Measurements from ENCODE around the gene SSU72.
"Not testable (repeated sequence)": the region's sequence is repeated elsewhere in the genome, so short reads cannot be mapped to it uniquely, and the experiment has no call there.

The SSU72 gene

DNA sequence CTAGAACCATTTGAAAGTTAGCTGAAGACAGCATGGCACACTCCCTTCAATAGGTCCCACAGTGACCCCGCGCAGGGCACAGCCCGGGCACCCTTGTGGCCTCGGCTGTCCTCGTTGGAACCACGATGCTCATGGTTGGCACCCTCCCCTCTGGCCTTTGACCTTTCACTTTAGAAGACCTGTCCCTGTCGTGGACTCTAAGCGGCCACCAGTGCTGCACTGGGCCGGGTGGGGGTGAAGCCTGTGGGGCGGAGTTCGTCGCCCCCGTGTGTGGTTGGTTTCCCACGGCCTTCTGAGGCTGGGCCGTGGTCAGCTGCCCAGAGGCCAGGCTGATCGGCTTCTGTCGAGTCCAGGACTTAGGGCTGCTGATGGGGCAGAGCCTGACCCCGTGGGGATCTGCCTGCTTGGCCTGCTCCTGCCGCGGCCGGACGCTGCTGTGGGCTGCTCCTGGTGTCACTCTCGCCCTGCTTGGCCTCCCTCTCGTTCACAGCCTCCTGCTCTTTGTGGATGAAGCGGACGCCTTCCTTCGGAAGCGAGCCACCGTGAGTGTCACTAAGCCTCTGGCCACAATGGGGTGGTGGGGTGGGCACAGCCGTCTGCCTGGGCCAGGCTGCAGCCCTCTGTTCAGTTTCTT lies 49.8 kb downstream of the SSU72 start:
- DNase-seq = not testable (repeated sequence)

DNA sequence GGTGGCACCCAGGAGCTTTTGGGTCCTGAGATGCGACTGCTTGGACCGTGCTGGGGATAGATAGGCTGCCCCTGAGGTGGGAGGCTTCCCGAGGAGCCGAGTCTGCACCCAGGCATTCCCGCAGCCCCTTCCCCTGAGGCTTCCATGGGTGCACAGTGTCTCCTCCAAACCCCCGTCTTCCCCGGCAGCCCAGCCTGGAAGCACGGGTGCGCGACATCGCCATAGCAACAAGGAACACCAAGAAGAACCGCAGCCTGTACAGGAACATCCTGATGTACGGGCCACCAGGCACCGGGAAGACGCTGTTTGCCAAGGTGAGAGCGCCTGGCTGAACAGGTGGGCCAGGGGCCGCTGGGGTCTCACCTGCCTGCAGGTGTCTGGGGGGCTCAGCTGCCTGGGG lies 51.0 kb downstream of the SSU72 start:
- DNase-seq = not testable (repeated sequence)

DNA sequence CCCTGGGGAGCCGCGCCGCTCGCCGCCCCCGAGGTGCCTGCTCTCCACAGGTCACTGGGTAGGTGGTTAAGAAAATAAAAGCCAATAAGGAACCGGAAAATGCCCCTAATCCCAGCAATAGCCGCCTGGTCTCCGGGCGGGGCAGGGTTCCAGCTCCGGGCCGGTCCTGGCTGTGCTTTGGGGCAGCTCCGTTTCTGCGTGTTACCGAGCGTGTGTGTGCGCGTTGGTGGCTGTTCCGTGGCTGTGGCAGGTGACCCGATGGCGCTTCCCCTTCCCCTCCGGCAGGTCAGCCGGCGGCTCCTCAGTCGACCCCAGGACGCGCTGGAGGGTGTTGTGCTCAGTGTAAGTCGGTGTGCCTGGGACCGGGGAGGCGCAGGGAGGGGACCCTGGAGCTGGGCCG lies 51.4 kb downstream of the SSU72 start:
- DNase-seq = not testable (repeated sequence)

DNA sequence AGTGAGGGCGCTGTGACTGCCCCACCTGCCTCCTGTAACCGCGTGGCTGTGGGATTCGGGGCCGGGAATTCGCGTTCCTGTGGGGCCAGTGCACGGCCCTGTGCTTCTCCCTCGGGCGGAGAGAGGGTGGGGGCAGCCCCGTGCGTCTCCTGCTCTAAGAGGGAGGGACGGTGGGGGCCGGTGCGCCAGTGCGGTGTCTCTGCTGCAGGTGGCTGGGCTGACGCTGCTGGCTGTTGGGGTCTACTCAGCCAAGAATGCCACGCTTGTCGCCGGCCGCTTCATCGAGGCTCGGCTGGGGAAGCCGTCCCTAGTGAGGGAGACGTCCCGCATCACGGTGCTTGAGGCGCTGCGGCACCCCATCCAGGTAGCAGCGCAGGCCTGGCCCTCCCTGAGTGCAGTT lies 52.1 kb downstream of the SSU72 start:
- not testable (repeated sequence) for DNase-seq

DNA sequence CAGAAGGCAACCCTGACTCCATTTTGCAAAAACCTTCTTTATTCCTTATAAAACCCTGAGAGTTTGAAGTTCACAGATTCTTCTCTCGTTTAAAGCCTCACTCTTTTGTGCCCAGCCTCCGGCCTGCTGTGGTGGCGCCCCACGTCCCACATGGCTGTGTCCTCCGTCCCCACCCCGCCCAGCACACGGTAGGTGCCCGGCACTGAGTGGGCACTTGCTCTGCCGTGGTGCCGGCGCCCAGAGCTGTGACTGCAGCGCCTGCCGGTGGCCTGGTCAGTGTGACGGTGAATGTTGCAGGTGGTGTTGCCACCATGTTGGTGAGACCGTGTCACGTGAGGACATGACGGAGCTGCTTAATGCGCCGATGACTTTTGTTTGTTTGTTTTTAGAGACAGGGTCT lies 53.3 kb downstream of the SSU72 start:
- no peak for DNase-seq

DNA sequence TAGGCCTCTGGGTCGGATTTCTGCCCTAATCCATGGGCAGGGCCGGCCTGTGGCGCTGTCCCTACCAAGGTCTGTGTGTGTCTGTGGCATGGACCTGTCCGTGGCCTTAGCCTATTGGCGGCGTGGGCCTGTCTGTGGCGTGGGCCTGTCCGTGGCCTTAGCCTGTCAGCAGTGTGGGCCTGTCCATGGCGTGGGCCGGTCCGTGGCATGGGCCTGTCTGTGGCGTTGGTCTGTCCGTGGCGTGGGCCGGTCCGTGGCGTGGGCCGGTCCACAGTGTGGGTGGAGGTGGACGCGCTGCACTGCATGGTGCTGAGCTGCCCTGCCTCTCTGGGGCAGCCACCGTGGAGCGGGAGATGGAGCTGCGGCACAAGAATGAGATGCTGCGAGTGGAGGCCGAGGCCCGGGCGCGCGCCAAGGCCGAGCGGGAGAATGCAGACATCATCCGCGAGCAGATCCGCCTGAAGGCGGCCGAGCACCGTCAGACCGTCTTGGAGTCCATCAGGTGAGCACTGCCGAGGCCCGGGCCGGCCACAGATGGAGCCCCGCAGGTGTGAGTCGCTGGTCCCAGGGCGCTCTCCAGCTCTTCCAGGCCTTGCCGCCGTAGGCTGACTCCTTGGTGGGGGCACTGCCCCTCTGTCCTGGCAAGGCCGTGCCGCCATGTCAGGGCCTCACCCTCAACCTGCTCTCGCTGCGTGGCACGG lies 54.7 kb downstream of the SSU72 start:
- not testable (repeated sequence) for DNase-seq

DNA sequence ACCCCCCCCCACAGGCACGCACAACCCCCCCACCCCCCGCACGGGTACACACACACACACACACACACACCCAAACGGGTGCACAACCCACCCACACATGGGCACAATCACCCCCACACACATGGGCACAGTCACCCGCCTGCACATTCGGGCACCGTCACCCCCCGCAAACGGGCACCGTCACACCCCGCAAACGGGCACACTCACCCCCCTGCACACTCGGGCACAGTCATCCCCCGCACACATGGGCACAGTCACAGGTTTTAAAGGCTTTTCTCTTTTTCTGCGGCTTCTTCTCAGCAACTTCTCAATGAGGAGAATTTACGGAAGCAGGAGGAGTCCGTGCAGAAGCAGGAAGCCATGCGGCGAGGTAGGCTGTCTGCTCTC lies 56.0 kb downstream of the SSU72 start:
- not testable (repeated sequence) for DNase-seq

DNA sequence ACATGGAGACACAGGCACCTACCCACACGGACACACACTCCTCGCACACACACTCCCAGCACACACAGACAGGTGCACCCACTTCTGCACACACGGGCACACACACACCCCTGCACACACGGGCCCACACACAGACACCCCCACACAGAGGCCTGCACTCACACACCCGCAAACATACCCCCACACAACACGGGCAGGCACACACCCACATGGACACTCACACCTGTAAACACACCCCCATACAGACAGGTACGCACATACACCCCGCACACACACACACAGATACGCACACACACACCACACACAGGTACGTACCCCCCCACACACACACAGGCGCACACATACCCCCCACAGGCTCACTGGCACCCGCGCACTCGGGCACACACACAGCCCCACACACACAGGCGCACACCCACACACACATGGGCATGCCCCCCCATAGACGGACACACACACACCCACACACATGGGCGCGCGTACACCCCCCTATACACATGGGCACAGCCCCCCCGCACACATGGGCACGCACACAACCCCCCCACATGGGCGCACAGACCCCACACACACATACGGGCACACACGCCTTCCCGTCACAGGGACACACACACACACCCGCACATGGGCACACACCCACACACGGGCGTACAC lies 56.6 kb downstream of the SSU72 start:
- no peak for DNase-seq

DNA sequence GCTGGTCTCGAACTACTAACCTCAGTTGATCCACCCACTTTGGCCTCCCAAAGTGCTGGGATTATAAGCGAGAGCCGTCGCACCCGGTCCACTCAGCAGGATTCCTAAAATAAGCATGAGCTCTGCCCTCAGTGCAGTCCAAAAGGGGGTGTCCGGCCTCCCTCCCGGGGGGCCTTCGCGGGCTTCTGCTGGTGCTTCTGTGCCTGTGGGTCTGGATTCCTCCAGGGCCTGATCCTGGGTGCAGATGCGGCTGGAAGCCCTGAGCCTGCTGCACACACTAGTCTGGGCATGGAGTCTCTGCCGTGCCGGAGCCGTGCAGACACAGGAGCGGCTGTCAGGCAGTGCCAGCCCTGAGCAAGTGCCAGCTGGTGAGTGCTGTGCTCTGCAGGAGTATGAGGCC lies 57.7 kb downstream of the SSU72 start:
- DNase-seq = not testable (repeated sequence)

DNA sequence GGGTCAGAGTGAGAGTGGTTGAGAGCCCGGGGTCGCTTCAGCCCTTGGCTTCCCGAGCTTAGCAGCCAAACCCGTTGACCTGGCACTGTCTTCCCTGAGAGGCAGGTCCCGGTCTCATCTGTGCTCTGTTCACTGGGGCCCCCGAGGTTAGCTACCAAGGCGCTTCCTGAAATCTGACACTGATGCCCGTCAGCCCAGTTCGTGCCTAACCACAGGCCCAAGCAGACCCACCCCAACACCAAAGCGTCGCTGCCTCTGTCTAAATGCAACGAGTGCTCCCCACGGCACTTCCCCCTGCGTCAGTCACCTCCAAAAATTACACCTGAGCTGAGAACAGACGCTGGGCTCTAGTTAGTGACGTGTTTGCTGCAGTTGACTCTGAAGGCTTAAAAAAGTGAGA lies 60.3 kb downstream of the SSU72 start:
- DNase-seq = not testable (repeated sequence)

DNA sequence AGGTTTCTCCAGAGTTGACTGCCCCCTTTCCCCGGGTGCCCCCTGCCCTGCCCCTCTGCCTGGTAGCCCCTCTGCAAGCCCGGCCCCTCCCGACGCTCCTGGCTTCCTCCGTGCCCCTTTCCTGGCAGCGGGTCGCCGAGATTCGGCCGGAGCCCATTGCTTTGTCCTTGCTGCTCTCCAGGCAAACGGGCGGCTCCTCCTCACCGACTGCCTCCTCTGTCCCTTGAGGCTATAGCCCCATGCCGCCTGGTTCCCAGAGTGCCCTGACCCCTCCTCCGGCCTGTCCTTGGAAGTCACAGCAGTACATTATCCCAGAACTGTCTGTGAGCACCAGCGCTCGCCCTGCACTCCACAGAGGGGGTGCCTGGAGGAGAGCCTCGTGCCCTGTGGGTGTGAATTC lies 61.0 kb downstream of the SSU72 start:
- DNase-seq = not testable (repeated sequence)

DNA sequence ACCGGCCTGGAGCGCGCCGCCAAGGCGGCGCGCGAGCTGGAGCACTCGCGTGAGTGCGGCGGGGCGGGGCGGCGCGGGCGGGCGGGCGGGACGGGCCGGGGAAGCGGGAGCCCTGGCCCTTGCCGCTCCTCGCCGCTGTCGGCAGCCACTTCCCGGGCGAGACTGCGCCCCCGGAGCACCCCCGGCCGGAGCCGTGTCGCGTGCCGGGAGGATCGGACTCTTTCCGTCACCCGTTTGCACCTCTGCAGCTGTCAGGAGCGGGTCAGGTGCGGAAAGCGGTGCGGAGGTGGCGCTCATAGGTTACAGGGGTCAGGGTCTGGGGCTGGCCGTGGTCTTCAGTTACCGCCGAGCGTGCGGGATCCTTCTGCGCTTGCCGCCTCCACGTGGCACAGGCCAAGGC lies 62.2 kb downstream of the SSU72 start:
- DNase-seq = peak; percentile 39

DNA sequence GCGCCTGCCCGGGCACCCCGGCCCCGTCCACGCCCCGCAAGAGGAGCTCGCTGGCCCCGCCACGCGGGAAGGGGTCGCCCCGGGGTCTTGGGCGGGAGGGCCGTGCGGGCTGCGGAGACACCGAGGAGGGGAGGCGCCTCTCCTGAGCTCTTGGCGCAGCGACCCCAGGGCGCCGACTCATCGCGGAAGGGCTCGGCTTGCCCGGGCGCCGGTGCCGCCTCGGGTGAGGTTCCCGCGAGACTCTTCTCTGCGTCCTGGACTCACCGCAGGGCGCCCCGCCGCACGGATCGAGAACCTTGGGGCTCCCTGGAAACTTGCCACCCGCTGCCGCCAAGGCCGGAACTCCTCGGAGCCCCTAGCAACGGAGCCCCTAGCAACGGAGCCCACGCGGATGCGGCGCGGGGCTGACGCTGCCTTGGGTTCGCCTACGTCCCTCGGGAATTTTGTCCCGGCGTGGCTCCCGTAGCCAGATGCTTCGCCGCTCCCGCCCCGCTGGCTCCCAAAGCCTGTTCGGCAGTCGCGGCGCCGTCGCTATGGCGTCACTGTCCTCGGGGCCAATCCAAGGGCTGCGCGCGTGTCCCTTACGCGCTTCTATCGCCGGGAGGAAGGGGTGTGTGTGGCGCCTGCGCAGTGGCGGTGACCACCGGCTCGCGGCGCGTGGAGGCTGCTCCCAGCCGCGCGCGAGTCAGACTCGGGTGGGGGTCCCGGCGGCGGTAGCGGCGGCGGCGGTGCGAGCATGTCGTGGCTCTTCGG lies 63.0 kb downstream of the SSU72 start, which contains the start of gene ATAD3A:
Gene ATAD3A (plus strand): TSS at position 630 of the 753 bp plus-strand sequence. CDS start 107 bp downstream, at position 737.
- DNase-seq = peak; percentile 98

DNA sequence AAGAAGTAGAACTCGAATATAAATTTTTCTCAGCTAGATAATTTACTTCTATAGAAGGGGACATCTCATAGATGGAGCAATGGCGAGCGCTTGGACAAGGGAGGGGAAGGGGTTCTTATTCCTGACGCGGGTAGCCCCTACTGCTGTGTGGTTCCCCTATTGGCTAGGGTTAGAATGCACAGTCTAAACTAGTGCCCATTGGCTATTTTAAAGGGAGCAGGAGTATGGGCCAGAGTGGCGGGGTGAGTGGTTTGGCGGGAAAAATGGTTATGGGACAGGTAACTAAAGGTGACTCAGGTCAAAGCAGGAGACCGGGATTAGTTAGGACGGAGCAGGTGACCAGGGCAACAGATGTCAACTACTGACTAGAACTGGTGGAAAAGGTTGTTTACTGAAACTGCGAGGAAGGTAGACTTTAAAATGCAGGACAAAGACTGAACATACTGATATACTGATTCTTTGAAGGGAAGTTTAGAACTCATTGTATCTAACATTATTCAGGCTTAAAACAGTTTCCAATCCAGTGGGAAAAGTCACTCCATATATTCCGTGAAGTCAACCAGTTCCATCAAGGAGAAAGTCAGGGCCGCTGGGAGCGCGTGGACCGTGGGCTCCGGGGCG lies 63.6 kb downstream of the SSU72 start:
- peak; percentile 49 for DNase-seq

DNA sequence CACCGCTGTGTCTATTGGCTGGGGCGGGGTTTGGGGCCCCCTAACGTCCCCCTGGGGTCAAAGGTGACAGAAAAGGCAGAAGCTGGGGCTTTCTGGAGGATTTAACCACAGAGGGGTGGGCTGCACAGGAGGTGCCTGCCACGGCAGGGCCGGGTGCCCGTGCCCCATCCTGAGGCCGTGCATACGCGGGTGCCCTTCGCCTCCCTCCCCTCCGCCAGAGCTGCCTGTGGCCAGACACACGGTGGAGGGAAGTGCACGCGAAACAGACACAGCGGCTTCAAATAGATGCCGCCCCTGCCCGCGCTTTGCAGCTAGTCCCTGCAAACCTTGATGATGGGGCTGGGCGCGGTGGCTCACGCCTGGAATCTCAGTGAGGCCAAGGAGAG lies 65.2 kb downstream of the SSU72 start:
- DNase-seq = not testable (repeated sequence)

DNA sequence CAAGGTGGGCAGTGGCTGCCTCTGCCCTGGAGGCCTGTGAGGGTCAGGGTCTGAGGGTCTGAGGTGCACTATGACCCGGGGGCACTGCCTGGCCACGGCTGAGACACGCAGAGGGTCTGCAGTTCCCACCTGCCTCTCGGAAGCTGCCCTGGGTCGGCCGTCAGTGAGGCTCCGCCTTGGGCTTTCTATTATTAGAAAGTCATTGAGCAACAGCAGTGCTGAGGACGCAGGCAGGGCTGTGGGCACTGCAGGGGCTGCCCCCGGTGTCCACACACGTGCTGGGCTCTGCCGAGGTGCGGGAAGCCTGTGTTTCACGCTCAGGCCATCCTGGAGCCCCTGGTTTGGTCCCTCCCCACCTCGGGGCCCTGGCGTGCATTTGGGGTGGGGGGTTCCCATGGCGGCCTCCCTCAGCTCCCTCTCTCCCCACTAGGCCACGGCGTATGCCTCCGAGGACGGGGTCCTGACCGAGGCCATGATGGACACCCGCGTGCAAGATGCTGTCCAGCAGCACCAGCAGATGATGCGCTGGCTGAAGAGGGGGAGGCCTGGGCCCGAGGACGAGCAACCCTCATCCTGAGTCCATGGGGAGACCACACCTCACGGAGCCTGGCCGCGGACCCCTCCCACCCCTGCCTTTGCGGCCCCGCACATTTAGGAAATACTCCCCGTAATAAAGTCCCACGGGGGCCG lies 65.7 kb downstream of the SSU72 start:
- not testable (repeated sequence) for DNase-seq

DNA sequence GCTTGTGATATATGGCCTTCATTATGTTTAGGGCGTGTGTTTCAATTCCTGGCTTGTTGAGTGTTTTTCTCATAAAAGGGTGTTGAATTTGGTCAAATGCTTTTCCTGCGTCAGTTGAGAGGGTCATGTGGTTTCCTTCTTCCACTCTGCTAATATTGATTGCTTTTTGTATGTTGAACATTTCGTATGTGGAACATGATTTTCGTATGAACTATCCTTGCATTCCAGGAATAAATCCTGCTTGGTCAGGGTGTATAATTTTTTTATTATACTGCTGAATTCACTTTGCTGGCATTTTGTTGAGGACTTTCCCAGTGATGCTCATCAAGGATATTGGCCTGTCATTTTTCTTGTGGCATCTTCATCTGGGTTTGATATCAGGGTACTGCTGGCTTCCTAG lies 67.4 kb downstream of the SSU72 start:
- DNase-seq = no peak

DNA sequence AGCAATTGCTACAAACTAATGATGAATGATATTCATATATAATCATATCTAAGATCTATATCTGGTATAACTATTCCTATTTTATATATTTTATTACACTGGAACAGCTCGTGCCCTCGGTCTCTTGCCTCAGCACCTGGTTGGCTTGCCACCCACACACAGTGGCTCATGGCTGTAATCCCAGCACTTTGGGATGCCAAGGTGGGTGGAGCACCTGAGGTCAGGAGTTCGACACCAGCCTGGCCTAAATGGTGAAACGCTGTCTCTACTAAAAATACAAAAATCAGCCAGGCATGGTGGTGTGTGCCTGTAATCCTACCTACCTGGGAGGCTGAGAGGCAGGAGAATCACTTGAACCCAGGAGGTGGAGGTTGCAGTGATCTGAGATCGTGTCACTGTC lies 68.9 kb downstream of the SSU72 start:
- DNase-seq = not testable (repeated sequence)

DNA sequence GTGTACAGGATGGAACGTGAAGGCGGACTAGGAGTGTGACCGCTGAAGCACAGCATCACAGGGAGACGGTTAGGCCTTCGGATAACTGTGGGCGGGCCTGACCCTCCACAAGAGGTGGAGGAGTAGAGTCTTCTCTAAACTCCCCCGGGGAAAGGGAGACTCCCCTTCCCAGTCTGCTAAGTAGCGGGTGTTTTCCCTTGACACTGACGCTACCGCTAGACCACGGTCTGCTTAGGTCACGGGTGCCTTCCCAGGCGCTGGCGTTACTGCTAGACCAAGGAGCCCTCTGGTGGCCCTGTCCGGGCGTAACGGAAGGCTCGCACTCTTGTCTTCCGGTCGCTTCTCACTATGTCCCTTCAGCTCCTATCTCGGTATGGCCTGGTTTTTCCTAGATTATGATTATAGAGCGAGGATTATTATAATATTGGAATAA lies 69.3 kb downstream of the SSU72 start:
- DNase-seq = peak; percentile 39

DNA sequence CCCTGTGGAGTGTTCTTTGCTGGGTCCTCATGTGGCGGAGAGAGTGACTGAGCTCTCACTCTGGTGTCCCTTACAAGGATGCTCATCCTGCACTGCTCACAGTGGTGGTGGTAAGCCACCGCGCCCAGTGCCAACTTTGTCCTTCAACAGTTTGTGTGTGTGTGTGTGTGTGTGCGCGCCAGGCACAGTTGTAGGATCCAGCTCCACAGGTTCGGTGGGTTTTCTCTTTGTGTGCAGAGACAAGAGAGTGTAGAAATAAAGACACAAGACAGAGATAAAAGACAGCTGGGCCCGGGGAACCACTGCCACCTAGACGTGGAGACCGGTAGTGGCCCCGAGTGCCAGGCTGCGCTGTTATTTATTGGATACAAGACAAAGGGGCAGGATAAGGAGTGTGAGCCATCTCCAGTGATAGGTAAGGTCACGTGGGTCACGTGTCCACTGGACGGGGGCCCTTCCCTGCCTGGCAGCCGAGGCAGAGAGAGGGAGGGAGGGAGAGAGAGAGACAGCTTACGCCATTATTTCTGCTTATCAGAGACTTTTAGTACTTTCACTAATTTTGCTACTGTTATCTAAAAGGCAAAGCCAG lies 69.8 kb downstream of the SSU72 start:
- DNase-seq = peak; percentile 88

DNA sequence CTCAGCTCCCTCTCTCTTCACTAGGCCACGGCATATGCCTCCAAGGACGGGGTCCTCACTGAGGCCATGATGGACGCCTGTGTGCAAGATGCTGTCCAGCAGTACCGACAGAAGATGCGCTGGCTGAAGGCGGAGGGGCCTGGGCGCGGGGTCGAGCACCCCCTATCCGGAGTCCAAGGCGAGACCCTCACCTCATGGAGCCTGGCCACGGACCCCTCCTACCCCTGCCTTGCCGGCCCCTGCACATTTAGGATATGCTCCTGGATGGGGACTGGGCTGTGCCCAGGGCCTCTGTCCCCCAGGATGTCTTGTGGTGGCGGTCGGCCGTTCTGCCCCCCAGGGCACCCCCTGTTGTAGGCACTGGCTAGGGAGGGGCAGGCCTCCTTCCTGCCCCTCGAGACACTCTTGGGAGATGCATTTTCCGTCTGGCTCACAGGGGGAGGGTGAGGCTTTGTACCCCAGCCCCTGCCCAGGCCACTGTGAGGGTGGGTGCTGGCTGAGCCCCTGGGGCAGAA lies 79.1 kb downstream of the SSU72 start:
- DNase-seq = not testable (repeated sequence)

All from activated CD4-positive, alpha-beta T cell treated with anti-CD3 and anti-CD28 coated beads for 48 hours (primary cell).